HG03354 (cell line): ENCODE data around the gene RNF26.

Experiments
- ATAC-seq: cut with Tn5 transposase; IDR thresholded peaks from one replicate; pipeline ENCODE4 v1.9.1; 2021; ENCODE audit warnings: mild to moderate bottlenecking; ENCODE audit not compliant: unreplicated experiment, poor library complexity, severe bottlenecking

The RNF26 gene

GRCh38 chr11:119335091-119335654, 846 bp downstream of the RNF26 start:
- no peak for ATAC-seq

DNA sequence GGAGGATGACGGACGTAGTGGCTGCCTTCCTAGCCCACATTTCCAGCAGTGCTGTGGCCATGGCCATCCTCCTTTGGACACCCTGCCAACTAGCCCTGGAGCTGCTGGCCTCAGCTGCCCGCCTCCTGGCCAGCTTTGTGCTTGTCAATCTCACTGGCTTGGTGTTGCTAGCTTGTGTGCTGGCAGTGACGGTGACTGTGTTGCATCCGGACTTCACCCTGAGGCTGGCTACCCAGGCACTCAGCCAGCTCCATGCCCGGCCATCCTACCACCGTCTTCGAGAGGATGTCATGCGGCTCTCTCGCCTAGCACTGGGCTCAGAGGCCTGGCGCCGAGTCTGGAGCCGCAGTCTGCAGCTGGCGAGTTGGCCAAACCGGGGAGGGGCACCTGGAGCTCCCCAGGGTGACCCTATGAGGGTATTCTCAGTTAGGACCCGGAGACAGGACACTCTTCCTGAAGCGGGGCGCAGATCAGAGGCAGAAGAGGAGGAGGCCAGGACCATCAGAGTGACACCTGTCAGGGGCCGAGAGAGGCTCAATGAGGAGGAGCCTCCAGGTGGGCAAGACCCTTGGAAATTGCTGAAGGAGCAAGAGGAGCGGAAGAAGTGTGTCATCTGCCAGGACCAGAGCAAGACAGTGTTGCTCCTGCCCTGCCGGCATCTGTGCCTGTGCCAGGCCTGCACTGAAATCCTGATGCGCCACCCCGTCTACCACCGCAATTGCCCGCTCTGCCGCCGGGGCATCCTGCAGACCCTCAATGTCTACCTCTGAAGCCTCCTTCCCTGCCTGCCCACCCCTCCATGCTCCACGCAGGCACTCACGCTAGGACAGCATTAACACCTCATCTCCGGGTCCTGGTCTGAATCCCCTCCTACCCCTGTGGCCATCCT, 1.6 kb downstream of the RNF26 start:
- ATAC-seq: no peak

GRCh38 chr11:119336744-119337469, 2.6 kb downstream of the RNF26 start:
- ATAC-seq: no peak

- no peak for ATAC-seq
Measured at GRCh38 chr11:119337581-119338317, 3.4 kb downstream of the RNF26 start.

DNA sequence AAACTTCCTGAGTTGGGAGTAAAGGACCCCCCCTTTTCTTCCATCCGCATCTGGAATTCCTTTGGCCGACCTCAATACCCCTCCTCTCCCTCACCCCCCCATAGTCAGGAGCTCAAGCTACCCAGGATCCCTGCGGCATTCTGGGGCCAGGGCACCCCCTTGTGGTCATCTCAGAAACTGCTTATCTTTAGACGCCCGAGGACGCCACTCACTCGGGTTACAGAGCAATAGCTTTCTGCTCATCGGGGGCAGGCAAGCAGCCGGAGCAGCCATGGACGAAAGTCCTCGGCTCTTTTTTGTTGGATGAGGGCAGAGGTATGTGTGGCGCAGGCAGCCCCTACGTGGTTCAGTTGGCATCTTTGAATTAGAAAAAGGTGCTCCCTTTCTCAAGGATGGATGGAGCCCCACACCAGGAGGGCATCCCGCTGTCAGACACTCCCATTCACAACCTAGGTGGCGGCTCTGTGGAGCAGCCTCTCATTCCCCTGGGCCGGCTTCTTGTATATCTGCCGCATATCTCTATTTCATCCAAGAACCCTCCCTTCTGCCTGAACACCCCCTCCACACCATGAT, 4.1 kb downstream of the RNF26 start:
- ATAC-seq: peak; percentile 29

DNA sequence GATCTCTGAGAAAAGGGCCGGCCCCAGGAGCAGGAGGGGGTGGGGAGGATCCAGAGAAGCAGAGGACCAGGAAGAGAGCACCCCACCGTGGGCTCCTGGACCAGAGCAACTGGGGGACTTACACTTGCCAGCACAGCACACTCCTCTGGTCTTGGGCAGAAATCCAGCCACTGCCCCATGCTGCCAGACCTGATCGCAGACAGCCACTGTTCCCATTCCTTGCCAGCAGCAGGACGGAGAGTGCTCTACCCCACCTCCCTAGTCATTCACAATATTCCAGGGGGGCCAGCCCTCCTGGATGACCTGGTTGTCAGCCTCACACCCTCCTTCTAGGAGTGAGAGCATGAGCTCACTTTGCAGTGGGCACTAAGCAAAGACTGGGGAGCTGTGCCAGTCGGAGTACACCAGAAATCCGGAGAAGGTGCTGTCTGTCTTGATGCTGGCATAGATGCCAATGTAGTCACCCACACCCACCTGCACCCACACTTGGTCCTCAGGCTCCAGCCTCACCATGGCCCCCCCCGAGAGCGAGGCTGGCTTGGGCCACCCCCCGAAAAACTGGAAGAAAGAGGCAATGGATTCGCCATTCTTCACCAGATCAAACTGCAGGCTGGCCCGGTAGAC, 4.8 kb downstream of the RNF26 start:
- no peak for ATAC-seq

DNA sequence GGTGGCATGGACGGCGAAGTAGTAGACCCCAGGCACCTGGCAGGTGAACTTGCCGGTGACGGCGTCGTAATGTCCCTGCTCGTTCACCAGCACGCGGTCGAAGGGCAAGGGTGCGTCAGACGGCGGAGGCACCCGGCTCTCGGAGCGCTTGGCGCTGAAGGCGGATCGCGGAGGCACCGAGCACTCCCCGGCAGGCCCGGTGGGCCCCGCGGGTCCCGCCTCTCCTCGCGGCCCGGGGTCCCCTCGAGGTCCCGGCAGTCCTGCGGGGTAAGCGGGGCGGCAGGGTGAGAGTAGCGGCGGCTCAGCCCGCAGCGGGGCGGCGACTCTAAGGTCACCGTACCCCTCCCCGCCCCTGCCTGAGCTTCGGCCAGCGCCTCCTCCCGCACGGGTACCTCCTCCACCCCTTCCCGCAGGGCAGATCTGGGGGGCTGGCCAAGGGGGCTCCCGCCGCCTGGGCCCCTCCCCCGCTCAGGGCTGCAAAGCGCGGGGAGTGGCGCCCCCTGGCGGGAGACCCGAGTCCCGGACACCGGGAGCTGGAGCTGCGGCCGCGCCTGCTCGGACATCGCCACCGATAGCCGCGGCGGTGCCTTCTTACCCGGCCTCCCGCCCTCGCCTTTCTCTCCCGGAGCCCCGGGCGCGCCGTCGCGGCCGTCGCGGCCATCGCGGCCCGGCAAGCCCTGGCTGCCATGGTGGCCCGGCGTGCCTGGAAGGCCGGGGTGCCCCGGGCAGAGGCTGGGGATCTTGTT, 5.4 kb downstream of the RNF26 start:
- no peak for ATAC-seq

DNA sequence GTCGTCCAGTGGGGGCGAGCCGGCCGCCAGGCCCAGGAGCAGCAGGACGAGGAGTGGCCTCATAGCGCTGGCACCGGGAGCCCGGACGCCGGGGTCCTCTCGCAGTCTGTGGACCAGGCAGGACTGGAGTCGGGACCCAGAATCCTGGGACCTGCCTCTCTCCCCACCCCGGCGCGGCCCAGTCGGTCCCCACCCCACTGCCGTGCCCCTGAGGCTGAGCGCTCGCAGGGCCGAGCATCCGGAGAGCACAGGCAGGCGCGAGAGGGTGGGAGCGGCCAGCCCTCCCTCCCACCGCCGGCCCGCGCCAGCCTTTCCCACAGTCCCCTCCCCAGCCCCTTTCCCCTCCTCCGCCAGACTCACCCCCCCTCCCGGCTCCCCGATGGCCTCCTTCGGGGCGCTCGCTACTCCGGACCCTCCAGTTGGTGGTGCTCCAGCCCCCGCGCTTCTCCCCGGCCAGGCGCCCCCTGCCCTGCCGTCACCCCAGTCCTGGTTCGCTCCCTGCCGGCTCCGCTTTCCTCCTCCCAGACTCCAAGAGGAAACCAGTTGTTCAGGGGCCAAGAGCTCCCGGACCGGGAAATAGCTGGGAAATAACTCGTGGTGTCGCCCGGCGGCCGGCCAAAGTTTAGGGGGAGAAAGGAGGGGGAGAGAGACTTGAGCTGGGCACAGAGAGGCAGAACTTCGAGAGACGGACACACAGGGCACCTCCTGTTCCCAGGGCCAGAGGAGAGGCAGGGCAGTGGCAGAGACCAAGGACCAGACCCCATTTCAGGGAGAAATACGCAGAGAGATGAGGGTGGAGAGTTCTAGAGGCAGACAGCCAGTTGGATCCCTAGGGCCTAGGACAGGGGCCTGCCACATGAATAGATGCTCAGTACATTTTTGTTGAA, 6.3 kb downstream of the RNF26 start, which contains the start of gene C1QTNF5:
C1QTNF5 (minus strand) TSS at position 549 of the 887 bp plus-strand sequence; CDS start at position 63, 486 bp downstream.
- no peak for ATAC-seq

DNA sequence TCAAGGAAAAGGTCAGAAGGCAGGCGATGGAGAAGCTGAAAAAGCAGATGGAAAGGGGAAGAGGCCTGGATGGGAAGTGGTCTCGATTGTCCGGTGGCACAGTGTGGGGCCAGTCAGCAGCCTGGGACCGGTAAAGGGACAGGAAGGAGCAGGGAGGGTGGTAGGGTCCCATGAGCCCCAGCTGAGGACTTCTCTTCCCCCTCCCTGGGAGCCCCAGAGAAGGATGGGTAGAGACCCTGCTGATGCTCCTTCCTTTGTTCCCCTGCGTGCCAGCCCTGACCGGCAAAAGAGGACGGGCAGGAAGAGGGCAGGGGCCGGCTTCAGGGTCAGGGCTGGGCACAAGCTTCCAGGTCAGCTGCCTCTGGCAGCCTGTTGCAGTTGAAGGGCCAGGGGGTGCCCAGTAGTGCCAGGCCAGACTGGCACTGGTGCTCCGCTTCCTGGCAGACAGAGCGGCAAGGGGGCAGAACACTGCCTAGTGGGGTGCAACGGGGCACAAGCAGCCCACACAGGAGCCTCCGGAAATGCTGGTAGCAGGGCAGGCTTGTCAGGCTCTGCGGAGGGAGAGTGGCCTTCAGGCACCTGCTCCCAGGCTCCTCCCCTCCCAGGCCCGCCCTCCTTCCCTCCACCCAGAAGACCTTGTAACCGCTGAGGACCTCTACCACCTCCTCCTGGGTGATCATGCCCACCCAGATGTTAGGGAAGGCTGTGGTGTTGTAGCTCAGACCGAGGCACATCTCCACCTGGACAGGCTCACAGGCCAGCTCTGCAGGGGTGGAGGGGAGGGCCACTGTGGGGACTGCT, 7.1 kb downstream of the RNF26 start:
- ATAC-seq: no peak

DNA sequence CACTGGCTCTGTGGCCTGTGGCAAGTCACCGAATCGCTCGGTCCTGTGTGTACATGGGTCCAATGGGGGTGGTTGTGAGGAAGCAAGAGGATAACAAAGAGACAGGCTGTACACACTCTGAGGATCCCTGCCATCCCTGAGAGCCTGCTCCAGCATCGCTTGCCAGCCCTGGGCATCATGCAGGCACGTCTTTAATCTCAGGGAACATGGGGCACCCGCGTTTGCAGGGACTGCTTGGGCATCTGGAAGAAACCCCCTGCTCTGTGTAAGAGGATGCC, 7.6 kb downstream of the RNF26 start:
- no peak for ATAC-seq

- no peak for ATAC-seq
Measured at GRCh38 chr11:119342362-119343130, 8.2 kb downstream of the RNF26 start.

DNA sequence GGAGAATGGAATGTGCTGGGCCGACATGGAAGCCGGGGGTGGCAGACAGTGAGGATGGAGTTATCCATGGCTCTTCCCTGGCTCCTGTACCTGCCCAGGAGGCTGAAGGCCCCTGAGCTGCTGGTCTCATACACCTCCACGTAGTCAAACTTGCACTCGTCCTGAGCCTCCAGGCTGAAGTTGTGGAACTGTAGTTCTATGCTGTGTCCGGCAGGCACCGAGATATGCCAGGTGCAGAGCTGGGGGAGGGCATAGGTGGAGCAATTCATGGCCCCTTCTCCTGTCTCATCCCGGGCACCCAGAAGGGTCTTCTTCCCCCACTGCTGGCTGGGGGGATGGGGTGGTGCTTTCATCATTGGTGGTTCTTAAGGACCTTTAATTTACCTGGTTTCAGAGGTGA, 9.4 kb downstream of the RNF26 start:
- ATAC-seq: no peak

- no peak for ATAC-seq
Measured at GRCh38 chr11:119344291-119345010, 10.1 kb downstream of the RNF26 start.

DNA sequence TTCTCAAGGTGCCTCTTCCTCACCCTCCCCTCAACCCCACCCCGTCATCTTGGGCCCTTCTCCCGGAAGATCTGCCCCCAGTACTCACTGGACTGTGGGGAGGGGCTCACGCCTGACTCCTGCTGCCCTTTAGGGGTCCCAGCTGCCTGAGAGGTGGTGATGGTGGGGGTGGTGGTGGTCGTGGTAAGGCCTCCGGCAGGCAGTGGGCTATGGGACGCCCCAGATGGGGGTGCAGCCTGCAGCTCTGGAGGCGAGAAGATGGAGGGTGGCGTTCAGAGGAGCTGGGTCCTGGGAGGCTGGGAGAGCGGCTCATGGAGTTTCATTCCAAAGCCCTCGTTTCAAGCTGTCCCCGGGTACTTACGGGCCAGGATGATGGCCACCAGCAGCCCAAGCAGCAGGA, 11.4 kb downstream of the RNF26 start:
- ATAC-seq: no peak

DNA sequence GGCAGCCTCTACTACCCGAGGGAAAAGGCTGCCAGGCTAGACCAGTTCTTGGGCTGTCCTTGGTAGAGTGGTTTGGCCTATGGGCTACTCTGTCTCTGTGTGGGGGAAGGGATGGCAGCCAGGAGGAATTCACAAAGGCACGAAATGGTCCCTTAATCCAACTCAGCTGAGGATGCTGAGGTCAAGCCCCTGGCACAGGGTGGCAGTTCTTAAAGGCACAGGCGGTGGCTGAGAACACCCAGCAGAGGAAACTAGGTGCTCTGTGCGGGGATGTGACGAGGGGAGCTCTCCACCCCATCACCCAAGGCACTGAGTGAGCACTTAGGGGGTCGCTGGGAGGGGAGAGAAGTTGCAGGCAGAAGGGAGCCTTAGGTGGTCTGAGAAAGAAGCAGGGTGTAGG, 12.3 kb downstream of the RNF26 start, which contains the start of gene MFRP:
MFRP (minus strand) TSS at position 101 of the 400 bp plus-strand sequence. CDS start 192 bp downstream, outside the sequence.
- no peak for ATAC-seq

- ATAC-seq: no peak
Measured at GRCh38 chr11:119347242-119347641, 12.9 kb downstream of the RNF26 start.
